PC-9 (cell line): ENCODE data around the gene ELMO1. TPM values are rescaled to one million over a fixed set of nuclear protein-coding genes. Genes with fewer than 3 reads are reported as not detected.
"Not testable (repeated sequence)": the region's sequence is repeated elsewhere in the genome, so short reads cannot be mapped to it uniquely, and the experiment has no call there.

Experiments
- BruUV-seq: library from RNA; stranded (reverse); fragments of 400-500 nt; replicated peaks from 2 replicates; lab custom pipeline; 2021; lab: Mats Ljungman, UMichigan
- CTCF ChIA-PET: fragments of 300-600 bp; sonication (Branson Sonifier 250); formaldehyde crosslinking; loops from one replicate; lab custom pipeline; 2022; ENCODE audit warnings: antibody characterized with exemption; lab: Charles Lee
- POLR2A ChIA-PET: fragments of 300-600 bp; sonication (Branson Sonifier 250); formaldehyde crosslinking; loops from one replicate; lab custom pipeline; 2022; ENCODE audit warnings: antibody characterized with exemption; ENCODE audit not compliant: unreplicated experiment; lab: Charles Lee
- DNase-seq, 2 experiments: peaks; one replicate each; pipeline versions ENCODE4 v3.0.0 to v3.0.0-alpha.2; 2015 to 2022; ENCODE audit warnings: mixed read lengths in 1 of 2
- H2AFZ ChIP-seq: fragments of 200-600 bp; sonication (generic); 2 replicates; pipeline ENCODE4 v1.8.1; 2017; ENCODE audit warnings: antibody characterized with exemption
- H3F3A ChIP-seq: fragments of 200-600 bp; sonication (generic); 2 replicates; pipeline ENCODE4 v1.8.1; 2017; ENCODE audit warnings: antibody characterized with exemption, mild to moderate bottlenecking, low read depth; ENCODE audit not compliant: insufficient read depth
- H3K27ac ChIP-seq: fragments of 200-600 bp; sonication (generic); 2 replicates; pipeline ENCODE4 v1.6.1; 2016; ENCODE audit warnings: mixed run types
- H3K27me3 ChIP-seq: fragments of 200-600 bp; sonication (generic); 2 replicates; pipeline ENCODE4 v1.6.1; 2016; ENCODE audit warnings: low read depth, mixed run types; ENCODE audit not compliant: insufficient read depth
- H3K36me3 ChIP-seq: fragments of 200-600 bp; sonication (generic); 2 replicates; pipeline ENCODE4 v1.6.1; 2016; ENCODE audit warnings: low read depth, mixed run types
- H3K4me1 ChIP-seq: fragments of 200-600 bp; sonication (generic); replicated peaks from 2 replicates; pipeline ENCODE4 v1.6.1; 2016; ENCODE audit warnings: mixed run types; ENCODE audit not compliant: insufficient read depth
- H3K4me2 ChIP-seq: fragments of 200-600 bp; sonication (generic); 2 replicates; pipeline ENCODE4 v1.6.1; 2017; ENCODE audit warnings: mixed run types
- H3K4me3 ChIP-seq: fragments of 200-600 bp; sonication (generic); 2 replicates; pipeline ENCODE4 v1.6.1; 2016; ENCODE audit warnings: mixed run types
- H3K79me2 ChIP-seq: fragments of 200-600 bp; sonication (generic); 2 replicates; pipeline ENCODE4 v1.6.1; 2017; ENCODE audit warnings: low read depth, mixed run types
- H3K9me2 ChIP-seq: fragments of 200-600 bp; sonication (generic); 2 replicates; pipeline ENCODE4 v1.8.1; 2017; ENCODE audit warnings: mild to moderate bottlenecking; ENCODE audit not compliant: insufficient read depth
- H3K9me3 ChIP-seq: fragments of 200-600 bp; sonication (generic); 2 replicates; pipeline ENCODE4 v1.8.1; 2016; ENCODE audit warnings: low read depth; ENCODE audit not compliant: insufficient read depth
- H4K20me1 ChIP-seq: fragments of 200-600 bp; sonication (generic); 2 replicates; pipeline ENCODE4 v1.8.1; 2017; ENCODE audit not compliant: insufficient read depth
- EZH2 ChIP-seq: fragments of 200-600 bp; sonication (generic); IDR thresholded peaks from 2 replicates; pipeline ENCODE4 v1.8.0; 2017; ENCODE audit warnings: antibody characterized with exemption, low read depth
- intact Hi-C: fragments of 100-400 bp; cut with micrococcal nuclease; formaldehyde crosslinking; loops from one replicate; pipeline ENCODE4 v1.10.0; 2022; ENCODE audit not compliant: unreplicated experiment
- total RNA-seq: library from RNA; stranded (reverse); gene quantifications from 2 replicates; pipeline ENCODE4 v1.2.3, GENCODE V29; 2021
- TF ChIP-seq, protein P1 (sequence below): fragments of 200-600 bp; sonication (generic); conservative IDR thresholded peaks from 2 replicates; pipeline ENCODE4 v1.6.1; 2017; ENCODE audit warnings: mixed run types, antibody characterized with exemption, mild to moderate bottlenecking, moderate library complexity

ELMO1 gene
- total RNA-seq, 1 experiment from 2014 or later = 4.8 TPM

GRCh38 chr7:37144423-37144822, 304.2 kb downstream of the ELMO1 start:
- H3K27ac ChIP-seq = no peak overlapping the region
- H3K9me3 ChIP-seq = no peaks in the 10 kb centered on the region
- TF ChIP-seq, protein P1, sequence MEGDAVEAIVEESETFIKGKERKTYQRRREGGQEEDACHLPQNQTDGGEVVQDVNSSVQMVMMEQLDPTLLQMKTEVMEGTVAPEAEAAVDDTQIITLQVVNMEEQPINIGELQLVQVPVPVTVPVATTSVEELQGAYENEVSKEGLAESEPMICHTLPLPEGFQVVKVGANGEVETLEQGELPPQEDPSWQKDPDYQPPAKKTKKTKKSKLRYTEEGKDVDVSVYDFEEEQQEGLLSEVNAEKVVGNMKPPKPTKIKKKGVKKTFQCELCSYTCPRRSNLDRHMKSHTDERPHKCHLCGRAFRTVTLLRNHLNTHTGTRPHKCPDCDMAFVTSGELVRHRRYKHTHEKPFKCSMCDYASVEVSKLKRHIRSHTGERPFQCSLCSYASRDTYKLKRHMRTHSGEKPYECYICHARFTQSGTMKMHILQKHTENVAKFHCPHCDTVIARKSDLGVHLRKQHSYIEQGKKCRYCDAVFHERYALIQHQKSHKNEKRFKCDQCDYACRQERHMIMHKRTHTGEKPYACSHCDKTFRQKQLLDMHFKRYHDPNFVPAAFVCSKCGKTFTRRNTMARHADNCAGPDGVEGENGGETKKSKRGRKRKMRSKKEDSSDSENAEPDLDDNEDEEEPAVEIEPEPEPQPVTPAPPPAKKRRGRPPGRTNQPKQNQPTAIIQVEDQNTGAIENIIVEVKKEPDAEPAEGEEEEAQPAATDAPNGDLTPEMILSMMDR = no peak
- TF ChIP-seq EZH2 = no peak
- no peak for DNase-seq
- H2AFZ ChIP-seq = no peak overlapping the region
- no peaks in the 10 kb centered on the region for H3F3A ChIP-seq
- no peaks in the 10 kb centered on the region for H3K36me3 ChIP-seq
- no peak overlapping the region for H3K4me2 ChIP-seq
- H3K27me3 ChIP-seq = no peaks in the 10 kb centered on the region
- POLR2A ChIA-PET = no interaction called here
- no peaks in the 10 kb centered on the region for H3K9me2 ChIP-seq
- BruUV-seq = no TSS peak
- CTCF ChIA-PET = no interaction called here
- no peak overlapping the region for H3K4me3 ChIP-seq
- no peaks in the 10 kb centered on the region for H3K79me2 ChIP-seq
- intact Hi-C loops = no loop called here
- H3K4me1 ChIP-seq = no peaks in the 10 kb centered on the region
- no peaks in the 10 kb centered on the region for H4K20me1 ChIP-seq

DNA sequence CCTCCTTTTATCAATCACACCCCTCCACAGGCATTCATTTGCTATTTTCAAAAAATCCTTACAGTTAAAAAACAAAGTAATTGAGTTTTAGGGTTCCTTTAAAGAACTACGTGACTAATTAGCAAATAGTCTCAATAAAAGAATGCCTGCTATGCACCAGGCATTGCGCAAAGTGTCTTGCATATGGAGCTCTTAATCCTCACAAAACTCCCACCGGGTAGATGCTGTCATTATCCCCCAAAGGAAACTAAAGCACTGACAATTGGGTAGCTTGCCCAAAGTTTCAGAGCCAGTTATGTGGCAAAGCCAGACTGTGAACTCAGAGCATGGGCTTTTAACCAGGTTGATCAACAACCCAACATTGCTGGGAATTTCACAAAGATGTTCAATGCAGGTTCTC, 305.7 kb downstream of the ELMO1 start:
- BruUV-seq = no TSS peak

GRCh38 chr7:37141742-37142141, 306.9 kb downstream of the ELMO1 start:
- ChIA-PET CTCF (no interaction called here), POLR2A (no interaction called here)
- DNase-seq = no peak
- intact Hi-C loops = no loop called here
- H3K4me1 ChIP-seq = no peaks in the 10 kb centered on the region
- H3K79me2 ChIP-seq = no peaks in the 10 kb centered on the region
- no peak overlapping the region for H2AFZ ChIP-seq
- no peaks in the 10 kb centered on the region for H3K9me2 ChIP-seq
- H3K27me3 ChIP-seq = no peaks in the 10 kb centered on the region
- no peak overlapping the region for H3K27ac ChIP-seq
- TF ChIP-seq EZH2 = no peak
- TF ChIP-seq, protein P1 = no peak
- no peak overlapping the region for H3K4me3 ChIP-seq
- no peaks in the 10 kb centered on the region for H4K20me1 ChIP-seq
- no peaks in the 10 kb centered on the region for H3F3A ChIP-seq
- no peaks in the 10 kb centered on the region for H3K9me3 ChIP-seq
- no peaks in the 10 kb centered on the region for H3K36me3 ChIP-seq
- no TSS peak for BruUV-seq
- H3K4me2 ChIP-seq = no peak overlapping the region

More for the DNA sequence above, 305.7 kb downstream of the ELMO1 start:
- H4K20me1 ChIP-seq = no peaks in the 10 kb centered on the region
- no peaks in the 10 kb centered on the region for H3K27me3 ChIP-seq
- H3K4me1 ChIP-seq = no peaks in the 10 kb centered on the region
- H3K36me3 ChIP-seq = no peaks in the 10 kb centered on the region
- intact Hi-C loops = no loop called here
- no peak overlapping the region for H3K27ac ChIP-seq
- no peak overlapping the region for H2AFZ ChIP-seq
- no peak for DNase-seq
- H3K4me3 ChIP-seq = no peak overlapping the region
- H3F3A ChIP-seq = no peaks in the 10 kb centered on the region
- H3K9me2 ChIP-seq = no peaks in the 10 kb centered on the region
- TF ChIP-seq, protein P1 = no peak
- TF ChIP-seq EZH2 = no peak
- H3K4me2 ChIP-seq = no peak overlapping the region
- no peaks in the 10 kb centered on the region for H3K9me3 ChIP-seq
- POLR2A ChIA-PET = no interaction called here
- no peaks in the 10 kb centered on the region for H3K79me2 ChIP-seq
- CTCF ChIA-PET = no interaction called here

GRCh38 chr7:37133902-37134301, 314.8 kb downstream of the ELMO1 start:
- POLR2A ChIA-PET, H3K36me3 ChIP-seq, H3K9me2 ChIP-seq, DNase-seq, H3K4me3 ChIP-seq, H3K4me2 ChIP-seq, H2AFZ ChIP-seq, H3K79me2 ChIP-seq, H3K27me3 ChIP-seq, BruUV-seq, H3K27ac ChIP-seq, H4K20me1 ChIP-seq, CTCF ChIA-PET, H3F3A ChIP-seq, intact Hi-C loops, H3K9me3 ChIP-seq, H3K4me1 ChIP-seq: not testable (repeated sequence)
